K562 (cell line): Measurements from ENCODE around the gene SYT17.

Experiments
- ESRRB ChIP-seq: fragments of 250-450 bp; sonication (Bioruptor Pico); IDR thresholded peaks from 2 replicates; pipeline ENCODE4 v1.5.0; 2020; ENCODE audit warnings: mild to moderate bottlenecking, moderate library complexity, borderline replicate concordance
- MAZ ChIP-seq, 2 experiments: fragments of 450-650 bp in 1 of 2; sonication (generic) in 1 of 2; formaldehyde crosslinking; IDR thresholded peaks in 1 of 2; conservative IDR thresholded peaks in 1 of 2; 2 replicates each; pipeline versions ENCODE4 v1.4.0 to v1.5.0; 2020; ENCODE audit warnings: mild to moderate bottlenecking in 1 of 2, missing genetic modification reagents in 1 of 2
- POLR2A ChIP-seq: fragments of 450-650 bp; conservative IDR thresholded peaks from 2 replicates; pipeline ENCODE4 v1.6.1; 2016
- TEAD2 ChIP-seq: fragments of 450-650 bp; IDR thresholded peaks from 2 replicates; pipeline ENCODE4 v1.6.1; 2016; ENCODE audit warnings: missing genetic modification characterization, control low read depth, missing compliant biosample characterization
- ZSCAN29 ChIP-seq: fragments of 450-650 bp; IDR thresholded peaks from 2 replicates; pipeline ENCODE4 v1.6.1; 2017
- TF ChIP-seq, protein P1 (sequence below), 3 experiments: IDR thresholded peaks in 2 of 3; conservative IDR thresholded peaks in 1 of 3; 2 replicates each; pipeline ENCODE4 v1.5.1; 2011 to 2012; ENCODE audit warnings: low read length in 3 of 3, mild to moderate bottlenecking in 3 of 3, control low read depth in 2 of 3, improper control_type of control experiment in 1 of 3, inconsistent platforms in 1 of 3, low read depth in 1 of 3, mixed read lengths in 1 of 3, moderate library complexity in 1 of 3; ENCODE audit not compliant: insufficient read depth in 2 of 3

DNA sequence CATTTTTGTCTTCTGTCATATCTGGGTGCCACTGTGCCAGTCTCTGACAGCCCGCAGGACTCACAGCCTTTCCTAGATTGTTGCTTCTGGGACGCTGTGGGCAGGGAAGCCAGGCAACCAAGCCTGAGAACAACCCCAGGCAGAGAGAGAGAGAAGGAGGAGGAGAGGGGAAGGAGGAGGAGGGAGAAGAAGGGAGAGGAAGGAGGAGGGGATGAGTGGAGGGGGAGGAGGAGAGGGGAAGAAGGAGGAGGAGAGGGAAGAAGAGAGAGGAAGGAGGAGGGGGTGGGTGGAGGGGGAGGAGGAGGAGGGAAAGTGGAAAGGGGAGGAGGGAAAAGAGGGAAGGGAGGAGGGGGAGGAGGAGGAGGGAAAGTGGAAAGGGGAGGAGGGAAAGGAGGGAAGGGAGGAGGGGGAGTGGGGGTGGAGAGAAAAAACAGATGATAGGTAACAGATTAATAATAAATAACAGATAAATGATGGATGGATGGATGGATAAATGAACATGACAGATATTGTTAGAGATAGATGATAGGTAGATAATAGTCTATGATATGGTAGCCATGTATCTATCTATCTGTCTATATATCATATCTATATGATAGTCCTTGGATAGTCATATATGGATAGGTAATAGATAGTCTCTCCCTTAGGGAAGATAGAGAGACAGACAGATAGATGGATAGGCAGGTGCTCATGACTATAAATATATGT is 146.8 kb downstream of the SYT17 start:
- TF ChIP-seq, protein P1, sequence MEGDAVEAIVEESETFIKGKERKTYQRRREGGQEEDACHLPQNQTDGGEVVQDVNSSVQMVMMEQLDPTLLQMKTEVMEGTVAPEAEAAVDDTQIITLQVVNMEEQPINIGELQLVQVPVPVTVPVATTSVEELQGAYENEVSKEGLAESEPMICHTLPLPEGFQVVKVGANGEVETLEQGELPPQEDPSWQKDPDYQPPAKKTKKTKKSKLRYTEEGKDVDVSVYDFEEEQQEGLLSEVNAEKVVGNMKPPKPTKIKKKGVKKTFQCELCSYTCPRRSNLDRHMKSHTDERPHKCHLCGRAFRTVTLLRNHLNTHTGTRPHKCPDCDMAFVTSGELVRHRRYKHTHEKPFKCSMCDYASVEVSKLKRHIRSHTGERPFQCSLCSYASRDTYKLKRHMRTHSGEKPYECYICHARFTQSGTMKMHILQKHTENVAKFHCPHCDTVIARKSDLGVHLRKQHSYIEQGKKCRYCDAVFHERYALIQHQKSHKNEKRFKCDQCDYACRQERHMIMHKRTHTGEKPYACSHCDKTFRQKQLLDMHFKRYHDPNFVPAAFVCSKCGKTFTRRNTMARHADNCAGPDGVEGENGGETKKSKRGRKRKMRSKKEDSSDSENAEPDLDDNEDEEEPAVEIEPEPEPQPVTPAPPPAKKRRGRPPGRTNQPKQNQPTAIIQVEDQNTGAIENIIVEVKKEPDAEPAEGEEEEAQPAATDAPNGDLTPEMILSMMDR (IDR thresholded peaks at IDR 0.05 in 2 of 3, conservative IDR thresholded peaks at IDR 0.05 in 1 of 3; ENCODE audit: insufficient read depth in 2 of 3, low read depth in 1 of 3, low read length in 3 of 3): no peak
- TF ChIP-seq ESRRB (no peak), POLR2A (no peak), ZSCAN29 (no peak), MAZ (CRISPR knock-in tag; conservative IDR thresholded peaks at IDR 0.05 in 1 of 2, IDR thresholded peaks at IDR 0.05 in 1 of 2) (no peak), TEAD2 (tag) (no peak)
